HG02623 (cell line): ENCODE data around the gene MRPL2.
"Not testable (repeated sequence)": the region's sequence is repeated elsewhere in the genome, so short reads cannot be mapped to it uniquely, and the experiment has no call there.

Experiments
- ATAC-seq: cut with Tn5 transposase; IDR thresholded peaks from one replicate; pipeline ENCODE4 v1.9.1; 2021; ENCODE audit warnings: moderate library complexity; ENCODE audit not compliant: unreplicated experiment

Gene MRPL2

GRCh38 chr6:43082806-43083655 is 23.8 kb upstream of the MRPL2 start:
- ATAC-seq = no peak

GRCh38 chr6:43081922-43082321 is 22.7 kb upstream of the MRPL2 start:
- ATAC-seq = not testable (repeated sequence)

GRCh38 chr6:43081043-43081442 is 21.8 kb upstream of the MRPL2 start:
- ATAC-seq = no peak

- ATAC-seq = no peak
Measured at GRCh38 chr6:43078691-43079090, 19.5 kb upstream of the MRPL2 start.

- no peak for ATAC-seq
Measured at GRCh38 chr6:43077981-43078511, 18.8 kb upstream of the MRPL2 start.

- no peak for ATAC-seq
Measured at GRCh38 chr6:43077333-43077809, 18.1 kb upstream of the MRPL2 start.

GRCh38 chr6:43076464-43077332 is 17.5 kb upstream of the MRPL2 start:
- no peak for ATAC-seq

GRCh38 chr6:43075670-43076463 is 16.6 kb upstream of the MRPL2 start, which contains the start of gene PTK7:
TSS of gene PTK7 (plus strand) at chr6:43076314. CDS start at chr6:43076489, 175 bp downstream.
- no peak for ATAC-seq

GRCh38 chr6:43074847-43075669 is 15.8 kb upstream of the MRPL2 start:
- no peak for ATAC-seq

- no peak for ATAC-seq
Measured at GRCh38 chr6:43070028-43070632, 10.9 kb upstream of the MRPL2 start.

GRCh38 chr6:43062818-43063217 is 3.6 kb upstream of the MRPL2 start:
- no peak for ATAC-seq

GRCh38 chr6:43061861-43062260 is 2.6 kb upstream of the MRPL2 start:
- ATAC-seq = no peak

- no peak for ATAC-seq
Measured at GRCh38 chr6:43060755-43061633, 1.8 kb upstream of the MRPL2 start.

- no peak for ATAC-seq
Measured at GRCh38 chr6:43060034-43060754, 960 bp upstream of the MRPL2 start.

- no peak for ATAC-seq
Measured at GRCh38 chr6:43058531-43058930, 703 bp downstream of the MRPL2 start.

GRCh38 chr6:43055966-43056365 is 3.3 kb downstream of the MRPL2 start:
- ATAC-seq = no peak

GRCh38 chr6:43054206-43054943 is 4.9 kb downstream of the MRPL2 start:
- ATAC-seq = no peak
